ENCODE data around the gene GNL1.
"Not testable (repeated sequence)": the region's sequence is repeated elsewhere in the genome, so short reads cannot be mapped to it uniquely, and the experiment has no call there.

GNL1 gene

DNA sequence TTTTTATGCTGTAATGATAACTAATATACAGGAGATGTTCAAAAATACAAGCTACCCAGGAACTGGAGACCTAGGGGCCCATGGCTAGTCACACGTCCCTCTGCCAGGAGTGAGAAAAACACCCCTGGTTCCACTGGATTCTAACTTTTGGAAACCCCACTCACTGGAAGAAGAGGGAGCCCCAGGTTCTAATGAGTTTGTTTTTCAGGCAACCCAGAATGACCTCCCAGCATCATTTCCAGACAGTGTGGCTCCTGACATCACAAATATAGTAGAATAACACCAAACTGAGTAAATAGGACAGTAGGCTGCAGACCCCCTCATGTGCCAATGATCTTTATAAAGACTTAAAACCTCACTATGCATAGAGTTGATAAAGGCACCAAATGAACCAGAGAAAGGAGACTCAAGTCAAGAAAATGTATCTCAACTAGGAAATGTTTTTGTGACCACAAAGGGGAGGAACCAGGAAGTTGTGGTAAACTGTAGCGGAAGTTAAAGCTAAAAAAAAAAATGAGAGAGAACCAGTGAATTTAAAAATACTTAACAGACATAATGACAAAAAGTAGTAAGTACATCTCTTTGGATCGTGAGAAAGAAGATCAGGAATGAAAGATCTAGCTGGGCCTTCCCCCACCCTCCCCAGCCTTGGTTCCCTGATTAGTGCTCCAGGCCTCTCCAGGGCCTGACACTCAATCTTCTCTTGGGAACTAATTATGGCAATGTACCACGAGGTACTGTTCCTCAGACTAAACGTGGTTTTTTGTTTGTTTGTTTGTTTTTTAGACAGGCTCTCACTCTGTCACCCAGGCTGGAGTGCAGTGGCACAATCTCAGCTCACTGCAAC, 47.2 kb downstream of the GNL1 start:
- H3K9ac ChIP-seq (ENCODE audit: low read depth, low read length): no peak overlapping the region
- no peaks in the 10 kb centered on the region for H3K27me3 ChIP-seq (ENCODE audit: control insufficient read depth, insufficient read depth, low read length)
- H3K9me3 ChIP-seq (replicated peaks; ENCODE audit: low read length): no peaks in the 10 kb centered on the region
- no peaks in the 10 kb centered on the region for H3K36me3 ChIP-seq (ENCODE audit: insufficient read depth, low read length)
- peaks cover 7% of the 10 kb centered on the region for H3K4me1 ChIP-seq (ENCODE audit: control insufficient read depth, insufficient read depth, low read length)
- no peak overlapping the region for H3K4me2 ChIP-seq (ENCODE audit: low read length)
- no peak overlapping the region for H3K4me3 ChIP-seq (ENCODE audit: low read length)

DNA sequence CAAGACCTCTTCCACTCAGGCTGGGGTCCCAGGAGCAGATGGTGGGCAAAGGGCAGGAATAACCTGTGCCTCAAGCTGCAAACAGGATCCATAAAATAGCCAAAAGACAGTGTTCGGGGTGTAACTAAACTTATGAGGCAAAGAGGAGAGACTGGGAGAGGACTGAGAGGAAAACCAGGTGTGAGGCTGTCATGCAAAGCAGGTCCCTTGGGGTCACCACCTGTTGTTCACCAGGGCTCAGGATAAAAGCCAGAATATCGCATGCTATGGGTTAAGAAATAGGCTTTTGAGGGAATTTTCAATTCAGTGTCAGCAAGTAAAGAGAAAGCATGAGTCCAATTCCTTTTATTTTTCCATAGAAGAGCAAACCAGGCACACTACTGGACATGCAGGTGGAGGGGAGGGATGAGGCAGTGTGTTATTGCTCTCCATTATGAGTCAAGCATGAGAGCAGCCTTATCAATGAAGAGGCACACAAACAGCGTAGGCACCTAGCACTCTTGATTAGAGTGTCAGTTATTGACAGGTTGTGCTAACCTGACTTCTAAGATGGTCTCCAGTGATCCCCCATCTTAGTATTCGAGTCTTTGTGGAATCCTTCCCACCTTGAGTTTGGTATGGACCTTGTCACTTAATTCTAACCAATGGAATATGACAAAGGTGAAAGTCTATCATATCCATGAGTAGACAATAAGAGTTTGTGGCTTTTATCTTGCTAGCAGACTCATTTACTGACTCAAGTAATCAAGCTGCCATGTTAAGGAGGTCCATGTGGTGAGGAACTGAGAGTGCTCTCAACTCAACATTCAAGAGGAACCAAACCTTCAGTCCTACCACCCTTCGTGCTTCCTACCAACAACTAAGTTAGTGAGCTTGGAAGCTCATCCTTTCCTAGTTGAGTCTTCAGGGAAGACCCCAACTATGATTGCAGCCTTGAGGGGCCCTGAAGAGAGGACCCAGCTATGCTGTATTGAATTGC, 48.2 kb downstream of the GNL1 start:
- H3K36me3 ChIP-seq (ENCODE audit: insufficient read depth, low read length): no peaks in the 10 kb centered on the region
- no peak overlapping the region for H3K4me3 ChIP-seq (ENCODE audit: low read length)
- no peak overlapping the region for H3K4me2 ChIP-seq (ENCODE audit: low read length)
- no peaks in the 10 kb centered on the region for H3K9me3 ChIP-seq (replicated peaks; ENCODE audit: low read length)
- no peak overlapping the region for H3K9ac ChIP-seq (ENCODE audit: low read depth, low read length)
- no peaks in the 10 kb centered on the region for H3K27me3 ChIP-seq (ENCODE audit: control insufficient read depth, insufficient read depth, low read length)
- H3K4me1 ChIP-seq (ENCODE audit: control insufficient read depth, insufficient read depth, low read length): peaks cover 7% of the 10 kb centered on the region

DNA sequence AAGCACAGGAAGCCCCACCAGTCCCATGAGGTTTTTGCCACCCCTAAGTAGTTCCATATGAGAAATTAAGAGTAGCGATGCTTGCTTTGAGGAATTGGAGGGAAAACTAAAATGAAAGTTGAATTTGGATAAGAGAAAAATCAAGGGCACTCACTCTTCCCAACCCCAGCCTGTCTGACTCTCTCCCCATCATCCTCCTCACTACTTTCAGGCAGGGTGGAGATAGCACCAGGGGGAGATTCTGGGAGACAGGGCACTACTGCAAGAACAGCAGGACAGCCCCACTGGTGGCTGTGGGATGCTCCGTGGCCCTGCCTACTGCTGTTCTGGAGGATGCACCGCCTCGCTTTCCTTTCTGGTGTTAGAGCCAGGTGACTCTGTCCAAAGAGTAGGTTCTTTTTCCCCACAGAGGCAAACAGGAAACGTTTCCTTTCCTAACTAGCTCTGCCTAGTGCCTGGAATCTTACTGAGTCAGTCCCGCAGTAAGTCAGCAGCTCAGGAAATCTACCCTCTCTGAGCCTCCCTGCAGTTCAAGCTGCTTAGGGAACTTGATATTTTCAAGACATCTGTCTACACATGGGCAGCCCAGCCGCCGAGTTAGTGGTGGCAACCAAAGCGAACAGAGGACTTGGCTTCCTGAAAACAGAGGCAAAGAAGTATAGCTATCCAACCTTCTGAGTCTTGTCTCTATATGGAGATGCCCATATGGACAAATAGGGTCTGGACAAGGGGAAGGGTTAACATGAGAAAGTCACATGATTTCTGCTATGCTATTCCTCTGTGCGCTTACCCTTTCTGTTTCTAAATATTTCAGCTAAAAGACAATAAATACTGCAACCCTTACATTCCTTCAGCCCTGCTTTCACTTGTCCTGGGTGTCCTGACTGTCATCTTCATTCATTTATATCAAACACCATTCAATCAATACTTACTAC, 55.6 kb downstream of the GNL1 start:
- no peak overlapping the region for H3K4me3 ChIP-seq (ENCODE audit: low read length)
- no peaks in the 10 kb centered on the region for H3K27me3 ChIP-seq (ENCODE audit: control insufficient read depth, insufficient read depth, low read length)
- H3K4me2 ChIP-seq (ENCODE audit: low read length): peak overlapping the region; percentile 8
- H3K4me1 ChIP-seq (ENCODE audit: control insufficient read depth, insufficient read depth, low read length): peaks cover 14% of the 10 kb centered on the region
- no peaks in the 10 kb centered on the region for H3K9me3 ChIP-seq (replicated peaks; ENCODE audit: low read length)
- H3K36me3 ChIP-seq (ENCODE audit: insufficient read depth, low read length): no peaks in the 10 kb centered on the region
- H3K9ac ChIP-seq (ENCODE audit: low read depth, low read length): no peak overlapping the region

DNA sequence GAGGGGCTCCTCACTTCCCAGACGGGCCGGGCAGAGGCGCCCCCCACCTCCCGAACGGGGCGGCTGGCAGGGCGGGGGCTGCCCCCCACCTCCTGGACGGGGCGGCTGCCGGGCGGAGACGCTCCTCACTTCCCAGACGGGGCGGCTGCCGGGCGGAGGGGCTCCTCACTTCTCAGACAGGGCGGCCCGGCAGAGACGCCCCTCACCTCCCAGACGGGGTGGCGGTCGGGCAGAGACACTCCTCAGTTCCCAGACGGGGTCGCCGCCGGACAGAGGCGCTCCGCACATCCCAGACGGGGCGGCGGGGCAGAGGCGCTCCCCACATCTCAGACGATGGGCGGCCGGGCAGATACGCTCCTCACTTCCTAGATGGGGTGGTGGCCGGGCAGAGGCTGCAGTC, 57.6 kb downstream of the GNL1 start:
- H3K4me1 ChIP-seq (ENCODE audit: control insufficient read depth, insufficient read depth, low read length): peaks cover 18% of the 10 kb centered on the region
- H3K4me2 ChIP-seq (ENCODE audit: low read length); H3K9ac ChIP-seq (ENCODE audit: low read depth, low read length); H3K9me3 ChIP-seq (replicated peaks; ENCODE audit: low read length); H3K4me3 ChIP-seq (ENCODE audit: low read length); H3K36me3 ChIP-seq (ENCODE audit: insufficient read depth, low read length); H3K27me3 ChIP-seq (ENCODE audit: control insufficient read depth, insufficient read depth, low read length): not testable (repeated sequence)

DNA sequence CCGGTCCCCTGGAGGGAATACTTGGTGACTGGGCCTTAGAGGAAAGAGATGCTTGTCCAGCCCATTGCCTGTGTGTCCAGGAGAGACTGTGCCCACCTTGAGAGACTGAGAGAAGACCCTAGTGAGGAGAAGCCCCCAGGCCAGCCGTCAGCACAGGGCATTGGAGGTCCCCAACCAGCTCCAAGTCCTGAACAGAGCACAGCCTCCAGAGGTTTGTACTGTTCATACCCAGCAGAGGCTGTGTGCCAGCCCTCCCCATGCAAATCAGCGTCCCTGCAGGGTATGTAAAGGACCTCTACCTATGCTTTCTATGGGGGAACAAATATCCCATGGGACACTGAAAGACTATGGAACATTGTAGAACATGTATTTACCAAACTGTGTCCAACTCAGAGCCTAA, 58.6 kb downstream of the GNL1 start:
- Histone ChIP-seq H3K9me3 (replicated peaks; ENCODE audit: low read length) (no peaks in the 10 kb centered on the region), H3K4me3 (ENCODE audit: low read length) (no peak overlapping the region), H3K4me1 (ENCODE audit: control insufficient read depth, insufficient read depth, low read length) (peaks cover 18% of the 10 kb centered on the region), H3K9ac (ENCODE audit: low read depth, low read length) (no peak overlapping the region), H3K36me3 (ENCODE audit: insufficient read depth, low read length) (peaks cover 6% of the 10 kb centered on the region), H3K4me2 (ENCODE audit: low read length) (no peak overlapping the region), H3K27me3 (ENCODE audit: control insufficient read depth, insufficient read depth, low read length) (no peaks in the 10 kb centered on the region)

DNA sequence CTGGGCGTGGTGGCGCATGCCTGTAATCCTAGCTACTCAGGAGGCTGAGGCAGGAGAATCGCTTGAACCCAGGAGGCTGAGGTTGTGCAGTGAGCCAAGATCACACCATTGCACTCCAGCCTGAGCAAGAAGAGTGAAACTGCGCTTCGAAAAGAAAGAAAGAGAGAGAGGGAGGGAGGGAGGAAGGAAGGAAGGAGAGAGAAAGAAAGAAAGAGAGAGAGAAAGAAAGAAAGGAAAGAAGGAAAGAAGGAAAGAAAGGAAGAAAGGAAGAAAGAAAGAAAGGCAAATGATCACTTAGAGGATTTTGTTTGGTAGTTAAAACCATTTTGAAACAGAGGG, 59.1 kb downstream of the GNL1 start:
- peaks cover 18% of the 10 kb centered on the region for H3K4me1 ChIP-seq (ENCODE audit: control insufficient read depth, insufficient read depth, low read length)

DNA sequence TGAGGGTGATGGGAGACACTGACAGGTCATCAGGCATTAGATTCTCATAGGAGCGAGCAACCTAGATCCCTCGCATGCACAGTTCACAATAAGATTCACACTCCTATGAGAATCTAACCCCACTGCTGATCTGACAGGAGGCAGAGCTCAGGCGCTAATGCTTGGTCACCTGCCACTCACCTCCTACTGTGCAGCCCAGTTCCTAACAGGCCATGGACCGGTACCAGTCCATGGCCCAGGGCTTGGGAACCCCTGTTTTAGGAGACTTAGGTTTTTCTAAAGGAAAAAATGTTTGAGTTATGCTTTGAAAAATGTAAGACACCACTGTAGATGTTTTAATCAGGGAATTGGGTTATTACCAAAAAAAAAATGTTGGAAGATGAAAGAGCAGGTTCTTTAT, 60.3 kb downstream of the GNL1 start:
- H3K9ac ChIP-seq (ENCODE audit: low read depth, low read length): no peak overlapping the region
- peaks cover 20% of the 10 kb centered on the region for H3K4me1 ChIP-seq (ENCODE audit: control insufficient read depth, insufficient read depth, low read length)
- no peaks in the 10 kb centered on the region for H3K27me3 ChIP-seq (ENCODE audit: control insufficient read depth, insufficient read depth, low read length)

More for the DNA sequence above, 59.1 kb downstream of the GNL1 start:
- H3K27me3 ChIP-seq (ENCODE audit: control insufficient read depth, insufficient read depth, low read length); H3K4me3 ChIP-seq (ENCODE audit: low read length); H3K9ac ChIP-seq (ENCODE audit: low read depth, low read length); H3K9me3 ChIP-seq (replicated peaks; ENCODE audit: low read length); H3K4me2 ChIP-seq (ENCODE audit: low read length): not testable (repeated sequence)
- peaks cover 11% of the 10 kb centered on the region for H3K36me3 ChIP-seq (ENCODE audit: insufficient read depth, low read length)

DNA sequence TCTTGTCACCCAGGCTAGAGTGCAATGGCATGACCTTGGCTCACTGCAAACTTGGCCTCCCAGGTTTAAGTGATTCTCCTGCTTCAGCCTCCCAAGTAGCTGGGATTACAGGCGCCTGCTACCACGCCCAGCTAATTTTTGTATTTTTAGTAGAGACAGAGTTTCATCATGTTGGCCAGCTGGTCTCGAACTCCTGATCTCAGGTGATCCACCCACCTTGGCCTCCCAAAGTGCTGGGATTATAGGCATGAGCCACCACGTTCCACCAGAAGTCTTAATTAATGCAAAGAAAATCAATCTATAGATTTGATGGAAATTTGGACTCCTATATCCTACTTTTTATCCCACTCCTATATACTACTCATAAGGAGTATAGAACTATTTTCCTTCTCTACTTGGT, 61.2 kb downstream of the GNL1 start:
- not testable (repeated sequence) for H3K4me3 ChIP-seq (ENCODE audit: low read length); H3K27me3 ChIP-seq (ENCODE audit: control insufficient read depth, insufficient read depth, low read length); H3K9me3 ChIP-seq (replicated peaks; ENCODE audit: low read length); H3K9ac ChIP-seq (ENCODE audit: low read depth, low read length); H3K4me2 ChIP-seq (ENCODE audit: low read length)
- peaks cover 24% of the 10 kb centered on the region for H3K4me1 ChIP-seq (ENCODE audit: control insufficient read depth, insufficient read depth, low read length)
- H3K36me3 ChIP-seq (ENCODE audit: insufficient read depth, low read length): peaks cover 29% of the 10 kb centered on the region

More for the DNA sequence above, 60.3 kb downstream of the GNL1 start:
- Histone ChIP-seq H3K9me3 (replicated peaks; ENCODE audit: low read length) (no peaks in the 10 kb centered on the region), H3K36me3 (ENCODE audit: insufficient read depth, low read length) (peaks cover 21% of the 10 kb centered on the region), H3K4me3 (ENCODE audit: low read length) (no peak overlapping the region), H3K4me2 (ENCODE audit: low read length) (no peak overlapping the region)

DNA sequence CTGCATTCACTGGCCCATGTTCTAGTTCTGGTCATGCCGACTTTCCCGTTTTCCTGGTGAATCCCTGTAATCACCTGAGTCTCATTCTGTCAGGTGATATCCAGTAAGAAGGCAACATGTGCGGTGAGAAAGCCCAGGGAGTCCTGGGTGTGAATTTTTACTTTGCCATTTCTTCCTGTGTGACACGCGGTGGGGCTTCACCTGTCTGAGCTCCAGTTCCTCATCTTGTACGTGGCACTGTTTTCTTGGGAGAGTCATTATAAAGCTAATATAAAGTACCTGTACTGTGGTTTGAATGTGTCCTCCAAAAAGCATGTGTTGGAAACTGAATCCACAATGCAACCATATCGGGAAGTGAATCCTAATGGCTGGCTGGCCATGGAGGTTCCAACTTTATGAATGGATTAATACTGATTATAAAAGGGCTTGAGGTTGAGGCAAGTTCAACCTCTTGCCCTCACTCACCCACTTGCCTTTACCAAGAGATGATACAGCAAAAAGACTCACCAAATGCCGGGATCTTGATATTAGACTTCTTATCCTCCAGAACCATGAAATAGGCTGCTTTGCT, 61.9 kb downstream of the GNL1 start:
- Histone ChIP-seq H3K36me3 (ENCODE audit: insufficient read depth, low read length) (peaks cover 29% of the 10 kb centered on the region), H3K27me3 (ENCODE audit: control insufficient read depth, insufficient read depth, low read length) (no peaks in the 10 kb centered on the region), H3K4me1 (ENCODE audit: control insufficient read depth, insufficient read depth, low read length) (peaks cover 24% of the 10 kb centered on the region), H3K4me3 (ENCODE audit: low read length) (no peak overlapping the region), H3K9ac (ENCODE audit: low read depth, low read length) (no peak overlapping the region), H3K4me2 (ENCODE audit: low read length) (no peak overlapping the region), H3K9me3 (replicated peaks; ENCODE audit: low read length) (no peaks in the 10 kb centered on the region)

DNA sequence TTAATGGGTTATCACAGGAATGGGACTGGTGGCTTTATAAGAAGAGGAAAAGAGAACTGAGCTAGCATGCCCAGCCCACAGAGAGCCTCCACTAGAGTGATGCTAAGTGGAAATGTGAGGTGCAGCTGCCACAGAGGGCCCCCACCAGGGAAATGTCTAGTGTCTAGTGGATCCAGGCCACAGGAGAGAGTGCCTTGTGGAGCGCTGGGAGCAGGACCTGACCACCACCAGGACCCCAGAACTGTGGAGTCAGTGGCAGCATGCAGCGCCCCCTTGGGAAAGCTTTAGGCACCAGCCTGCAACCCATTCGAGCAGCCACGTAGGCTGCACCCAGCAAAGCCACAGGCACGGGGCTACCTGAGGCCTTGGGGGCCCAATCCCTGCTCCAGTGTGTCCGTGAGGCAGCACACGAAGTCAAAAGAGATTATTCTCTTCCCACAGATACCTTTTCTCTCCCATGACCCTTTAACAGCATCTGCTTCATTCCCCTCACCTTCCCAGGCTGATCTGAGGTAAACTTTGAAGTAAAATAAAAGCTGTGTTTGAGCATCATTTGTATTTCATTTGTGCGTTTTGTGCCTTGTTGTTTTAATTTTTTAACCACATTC, 62.5 kb downstream of the GNL1 start:
- Histone ChIP-seq H3K4me3 (ENCODE audit: low read length) (no peak overlapping the region), H3K4me1 (ENCODE audit: control insufficient read depth, insufficient read depth, low read length) (peaks cover 24% of the 10 kb centered on the region), H3K4me2 (ENCODE audit: low read length) (no peak overlapping the region), H3K36me3 (ENCODE audit: insufficient read depth, low read length) (peaks cover 29% of the 10 kb centered on the region), H3K27me3 (ENCODE audit: control insufficient read depth, insufficient read depth, low read length) (no peaks in the 10 kb centered on the region), H3K9me3 (replicated peaks; ENCODE audit: low read length) (no peaks in the 10 kb centered on the region), H3K9ac (ENCODE audit: low read depth, low read length) (no peak overlapping the region)
